ENCODE measurements around the gene TEDC1. TPM values are rescaled to one million over a fixed set of nuclear protein-coding genes. Genes with fewer than 3 reads are reported as not detected.

The TEDC1 gene
- polyA plus RNA-seq, 2 donors = 11.8 to 17.6 TPM

DNA sequence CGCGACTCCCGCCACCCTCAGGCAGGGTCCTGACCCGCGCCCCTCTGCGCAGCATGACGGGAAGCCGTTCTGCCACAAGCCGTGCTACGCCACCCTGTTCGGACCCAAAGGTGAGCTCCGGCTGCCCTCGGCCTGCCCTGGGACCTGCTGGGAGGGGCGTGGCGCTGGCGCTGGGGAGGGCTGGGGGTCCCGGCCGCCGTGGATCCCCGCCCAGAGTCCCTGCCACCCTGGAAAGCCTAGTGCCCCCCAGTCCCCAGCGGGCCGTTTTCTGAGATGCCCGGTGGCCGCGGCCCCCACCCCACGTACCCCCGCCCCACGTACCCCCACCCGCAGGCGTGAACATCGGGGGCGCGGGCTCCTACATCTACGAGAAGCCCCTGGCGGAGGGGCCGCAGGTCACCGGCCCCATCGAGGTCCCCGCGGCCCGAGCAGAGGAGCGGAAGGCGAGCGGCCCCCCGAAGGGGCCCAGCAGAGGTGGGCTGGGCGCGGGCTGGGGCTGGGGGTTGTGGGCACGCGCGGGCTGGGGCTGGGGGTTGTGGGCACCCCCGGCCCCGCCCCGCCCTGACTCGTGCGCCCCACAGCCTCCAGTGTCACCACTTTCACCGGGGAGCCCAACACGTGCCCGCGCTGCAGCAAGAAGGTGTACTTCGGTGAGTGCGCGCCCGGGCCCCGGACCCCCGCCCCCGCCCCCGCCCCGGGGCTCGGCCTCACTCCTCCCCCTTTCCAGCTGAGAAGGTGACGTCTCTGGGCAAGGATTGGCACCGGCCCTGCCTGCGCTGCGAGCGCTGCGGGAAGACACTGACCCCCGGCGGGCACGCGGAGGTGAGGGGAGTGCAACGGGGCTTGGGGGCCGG is 12.4 kb upstream of the TEDC1 start:
- Histone ChIP-seq H3K36me3 (ENCODE audit: control insufficient read depth in 2 of 2, insufficient read depth in 2 of 2, low read length in 1 of 2) (no peaks in the 10 kb centered on the region), H3K4me3 (ENCODE audit: low read depth in 1 of 2, low read length in 2 of 2) (no peak overlapping the region), H3K4me1 (ENCODE audit: control insufficient read depth in 2 of 2, insufficient read depth in 2 of 2, low read length in 1 of 2) (peaks cover 10 to 52% of the 10 kb centered on the region in 2 donors), H3K9me3 (ENCODE audit: control insufficient read depth in 2 of 2, insufficient read depth in 1 of 2, low read depth in 1 of 2, low read length in 1 of 2) (no peaks in the 10 kb centered on the region), H3K27me3 (ENCODE audit: control insufficient read depth in 1 of 2, insufficient read depth in 2 of 2, low read length in 2 of 2) (no peaks in the 10 kb centered on the region), H3K27ac (ENCODE audit: low read depth in 2 of 2, low read length in 1 of 2) (no peak overlapping the region)
- WGBS, 2 donors = 55 to 69% methylated on average over 64 to 81 of the region's 81 CpGs

DNA sequence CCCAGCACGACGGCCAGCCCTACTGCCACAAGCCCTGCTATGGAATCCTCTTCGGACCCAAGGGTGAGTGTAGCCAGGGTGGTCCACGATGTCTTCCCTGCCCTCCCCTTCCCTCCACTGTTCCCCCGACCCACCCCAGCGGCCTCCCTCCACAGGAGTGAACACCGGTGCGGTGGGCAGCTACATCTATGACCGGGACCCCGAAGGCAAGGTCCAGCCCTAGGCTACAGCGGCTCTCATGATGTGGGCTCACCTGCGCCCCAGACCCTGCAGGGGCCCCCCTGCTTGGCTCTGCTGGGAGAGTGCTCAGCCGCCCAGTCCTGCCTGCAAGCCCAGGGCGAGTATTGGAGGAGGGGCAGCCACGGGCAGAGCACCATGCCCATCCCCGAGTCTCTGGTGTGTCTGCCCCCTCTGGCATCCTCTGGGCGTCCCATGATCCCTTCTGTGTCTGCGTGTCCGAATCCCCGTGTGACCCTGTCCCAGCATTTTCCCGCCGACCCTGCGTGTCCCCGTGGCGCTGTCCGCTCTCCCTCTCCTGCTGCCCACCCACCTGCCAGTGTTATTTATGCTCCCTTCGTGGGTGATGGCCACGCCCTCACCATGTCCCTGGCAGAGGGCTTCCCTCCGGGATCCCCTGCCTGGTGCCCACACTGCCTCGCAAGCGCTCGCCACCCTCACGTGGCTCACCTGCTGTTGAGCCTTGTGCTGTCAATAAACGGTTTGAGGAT is 11.5 kb upstream of the TEDC1 start:
- peaks cover 16 to 53% of the 10 kb centered on the region in 2 donors for H3K4me1 ChIP-seq (ENCODE audit: control insufficient read depth in 2 of 2, insufficient read depth in 2 of 2, low read length in 1 of 2)
- H3K27ac ChIP-seq (ENCODE audit: low read depth in 2 of 2, low read length in 1 of 2) = no peak overlapping the region
- no peaks in the 10 kb centered on the region for H3K36me3 ChIP-seq (ENCODE audit: control insufficient read depth in 2 of 2, insufficient read depth in 2 of 2, low read length in 1 of 2)
- no peaks in the 10 kb centered on the region for H3K27me3 ChIP-seq (ENCODE audit: control insufficient read depth in 1 of 2, insufficient read depth in 2 of 2, low read length in 2 of 2)
- WGBS, 2 donors = 62 to 65% methylated on average over 34 of the region's 34 CpGs
- H3K9me3 ChIP-seq (ENCODE audit: control insufficient read depth in 2 of 2, insufficient read depth in 1 of 2, low read depth in 1 of 2, low read length in 1 of 2) = no peaks in the 10 kb centered on the region
- no peak overlapping the region for H3K4me3 ChIP-seq (ENCODE audit: low read depth in 1 of 2, low read length in 2 of 2)

DNA sequence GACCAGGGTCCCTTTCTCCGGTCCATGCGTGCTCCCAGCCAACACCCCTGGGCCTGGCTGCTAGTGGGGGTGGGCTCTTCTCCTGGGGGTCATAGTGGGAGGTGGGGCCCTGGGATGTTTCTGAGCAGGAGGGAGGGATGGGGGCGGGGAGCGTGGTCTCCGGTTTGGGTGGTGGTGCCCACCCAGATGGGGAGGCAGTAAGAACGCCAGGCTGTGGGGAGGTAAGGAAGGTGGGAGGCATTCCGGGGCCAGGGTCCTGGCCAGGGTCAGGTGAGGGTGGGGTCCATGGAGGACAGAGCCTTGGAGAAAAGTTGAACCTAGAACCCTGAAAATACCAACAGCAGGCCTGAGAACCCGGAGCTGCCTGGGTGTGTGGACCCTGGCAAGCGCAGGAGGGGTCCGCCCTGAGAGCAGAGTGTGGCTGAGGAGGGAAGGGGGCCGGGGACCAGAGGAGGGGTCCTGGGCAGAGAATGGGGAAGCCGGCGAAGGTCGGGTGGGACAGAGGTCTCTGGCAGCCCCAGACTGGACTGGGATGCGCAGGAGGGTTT is 10.8 kb upstream of the TEDC1 start:
- Histone ChIP-seq H3K27me3 (ENCODE audit: control insufficient read depth in 1 of 2, insufficient read depth in 2 of 2, low read length in 2 of 2) (no peaks in the 10 kb centered on the region), H3K27ac (ENCODE audit: low read depth in 2 of 2, low read length in 1 of 2) (peak overlapping the region; percentile 94 to 97), H3K36me3 (ENCODE audit: control insufficient read depth in 2 of 2, insufficient read depth in 2 of 2, low read length in 1 of 2) (no peaks in the 10 kb centered on the region), H3K9me3 (ENCODE audit: control insufficient read depth in 2 of 2, insufficient read depth in 1 of 2, low read depth in 1 of 2, low read length in 1 of 2) (no peaks in the 10 kb centered on the region), H3K4me3 (ENCODE audit: low read depth in 1 of 2, low read length in 2 of 2) (no peak overlapping the region), H3K4me1 (ENCODE audit: control insufficient read depth in 2 of 2, insufficient read depth in 2 of 2, low read length in 1 of 2) (peaks cover 16 to 53% of the 10 kb centered on the region in 2 donors)
- 60 to 62% methylated on average over 15 of the region's 15 CpGs for WGBS, 2 donors

DNA sequence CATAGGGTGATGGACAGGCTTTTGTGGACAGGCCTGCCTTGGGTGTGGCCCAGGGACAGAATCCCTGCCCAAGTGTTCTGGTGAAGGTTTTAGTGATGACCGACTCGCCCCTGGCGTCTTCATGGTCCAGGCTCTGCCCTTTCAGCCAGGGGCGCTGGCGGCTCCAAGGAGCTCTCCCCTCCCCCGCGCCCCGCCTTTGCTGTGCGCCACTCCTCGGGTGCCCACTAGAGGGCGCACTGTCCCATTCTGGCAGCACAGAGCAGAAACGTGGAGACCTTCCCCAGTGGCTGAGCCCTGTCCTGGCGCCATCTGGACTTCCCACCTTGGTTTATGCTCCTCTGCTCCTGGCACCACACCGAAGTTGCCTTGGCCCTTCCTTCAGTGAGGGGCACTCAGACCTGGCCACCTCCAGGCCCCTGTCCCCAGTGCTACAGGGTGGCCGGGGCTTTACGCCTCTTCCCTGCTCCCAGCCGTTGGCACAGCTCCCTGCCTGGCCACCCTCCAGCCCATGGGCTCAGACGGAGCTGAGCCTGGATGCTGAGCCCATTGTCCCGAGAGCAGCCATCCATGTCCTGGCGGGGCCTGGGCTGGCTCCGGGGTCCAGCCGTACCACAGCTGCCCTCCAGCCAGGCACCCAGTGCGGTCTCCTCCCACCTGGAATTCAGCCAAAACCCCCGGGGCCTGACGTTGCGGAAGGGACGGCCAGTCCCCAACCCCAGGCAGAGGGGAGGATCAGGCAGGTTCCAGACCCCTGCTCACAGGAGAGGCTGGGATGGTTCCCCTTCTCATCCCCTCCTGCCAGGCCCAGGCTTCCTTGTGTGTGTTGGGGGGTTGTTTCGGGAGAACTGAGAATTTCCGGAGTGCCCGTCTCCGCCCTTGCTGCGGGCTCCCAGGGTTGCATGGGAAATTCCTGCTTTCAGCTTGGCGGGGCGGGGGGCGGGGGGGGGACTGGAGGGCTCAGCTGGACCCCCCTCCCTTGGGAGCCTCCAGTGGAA is 9.9 kb upstream of the TEDC1 start:
- Histone ChIP-seq H3K36me3 (ENCODE audit: control insufficient read depth in 2 of 2, insufficient read depth in 2 of 2, low read length in 1 of 2) (no peaks in the 10 kb centered on the region), H3K4me3 (ENCODE audit: low read depth in 1 of 2, low read length in 2 of 2) (peak overlapping the region; percentile 17 to 20), H3K9me3 (ENCODE audit: control insufficient read depth in 2 of 2, insufficient read depth in 1 of 2, low read depth in 1 of 2, low read length in 1 of 2) (no peaks in the 10 kb centered on the region), H3K27ac (ENCODE audit: low read depth in 2 of 2, low read length in 1 of 2) (peak overlapping the region; percentile 94 to 97), H3K27me3 (ENCODE audit: control insufficient read depth in 1 of 2, insufficient read depth in 2 of 2, low read length in 2 of 2) (no peaks in the 10 kb centered on the region), H3K4me1 (ENCODE audit: control insufficient read depth in 2 of 2, insufficient read depth in 2 of 2, low read length in 1 of 2) (peaks cover 19 to 55% of the 10 kb centered on the region in 2 donors)
- 1% methylated on average over 35 of the region's 35 CpGs for WGBS, 2 donors

DNA sequence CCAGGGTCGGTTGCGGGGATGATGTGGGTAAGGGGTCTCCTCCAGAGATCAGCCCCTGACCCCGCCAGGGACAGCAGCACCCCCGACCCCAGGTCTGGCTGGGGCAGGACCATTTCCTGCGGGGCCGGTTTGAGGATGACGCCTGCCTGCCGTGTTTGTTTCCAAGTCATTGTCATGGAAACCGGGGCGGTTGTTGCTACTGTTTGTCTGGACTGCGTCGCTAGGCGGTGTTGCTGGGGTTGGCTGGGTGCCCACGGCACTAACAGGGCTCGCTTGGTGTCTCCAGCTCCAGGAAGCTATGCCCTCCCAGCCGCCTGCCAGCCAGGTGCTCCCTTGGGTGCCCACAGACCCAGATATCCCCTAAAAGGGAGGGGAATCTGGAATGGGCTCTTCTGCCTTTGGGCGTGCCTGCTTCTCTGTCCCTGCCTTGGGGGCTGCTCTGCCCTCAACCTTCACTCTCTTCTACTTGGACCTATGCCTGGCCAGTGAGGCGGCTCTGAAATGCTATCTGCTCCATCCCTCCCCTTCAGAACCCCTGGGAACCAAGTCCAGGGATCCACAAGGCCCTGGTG is 9.1 kb upstream of the TEDC1 start:
- no peaks in the 10 kb centered on the region for H3K9me3 ChIP-seq (ENCODE audit: control insufficient read depth in 2 of 2, insufficient read depth in 1 of 2, low read depth in 1 of 2, low read length in 1 of 2)
- peak overlapping the region; percentile 94 to 97 for H3K27ac ChIP-seq (ENCODE audit: low read depth in 2 of 2, low read length in 1 of 2)
- no peaks in the 10 kb centered on the region for H3K27me3 ChIP-seq (ENCODE audit: control insufficient read depth in 1 of 2, insufficient read depth in 2 of 2, low read length in 2 of 2)
- H3K4me1 ChIP-seq (ENCODE audit: control insufficient read depth in 2 of 2, insufficient read depth in 2 of 2, low read length in 1 of 2) = peaks cover 11 to 49% of the 10 kb centered on the region in 2 donors
- WGBS, 2 donors = 1 to 2% methylated on average over 18 of the region's 18 CpGs
- peak overlapping the region in 1 of 2 donors; percentile 17 for H3K4me3 ChIP-seq (ENCODE audit: low read depth in 1 of 2, low read length in 2 of 2)
- H3K36me3 ChIP-seq (ENCODE audit: control insufficient read depth in 2 of 2, insufficient read depth in 2 of 2, low read length in 1 of 2) = no peaks in the 10 kb centered on the region

DNA sequence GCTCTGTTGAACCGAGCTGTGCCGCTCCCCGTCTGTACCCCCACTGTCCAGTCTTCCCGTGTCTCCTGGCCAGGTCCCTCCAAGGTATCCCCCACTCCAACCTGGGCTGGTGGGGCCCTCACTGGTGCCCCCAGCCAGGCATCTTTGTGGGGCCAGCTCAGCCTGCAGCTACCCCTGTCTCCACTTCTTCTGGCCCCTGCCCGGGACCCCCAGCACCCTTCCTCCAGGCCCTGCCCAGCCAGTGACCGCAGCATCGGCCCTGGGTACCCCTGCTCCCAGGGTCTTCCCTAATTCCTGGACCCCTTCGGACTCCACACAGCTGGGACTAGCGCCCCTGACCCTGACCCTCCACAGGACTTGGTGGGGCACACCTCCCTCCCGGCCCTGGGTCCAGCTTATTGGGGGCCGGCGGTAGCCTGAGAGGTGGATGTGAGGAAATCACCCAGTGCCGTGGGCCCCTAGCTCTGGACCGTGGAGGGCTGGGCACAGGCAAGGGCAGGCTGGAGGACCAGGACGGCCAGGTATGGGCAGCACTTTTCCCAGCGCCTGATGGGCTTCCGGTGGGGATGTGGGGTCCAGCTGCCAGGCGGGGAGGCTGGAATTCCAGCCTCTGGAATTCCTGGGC is 8.4 kb upstream of the TEDC1 start:
- Histone ChIP-seq H3K36me3 (ENCODE audit: control insufficient read depth in 2 of 2, insufficient read depth in 2 of 2, low read length in 1 of 2) (no peaks in the 10 kb centered on the region), H3K4me3 (ENCODE audit: low read depth in 1 of 2, low read length in 2 of 2) (no peak overlapping the region), H3K4me1 (ENCODE audit: control insufficient read depth in 2 of 2, insufficient read depth in 2 of 2, low read length in 1 of 2) (peaks cover 11 to 45% of the 10 kb centered on the region in 2 donors), H3K9me3 (ENCODE audit: control insufficient read depth in 2 of 2, insufficient read depth in 1 of 2, low read depth in 1 of 2, low read length in 1 of 2) (no peaks in the 10 kb centered on the region), H3K27ac (ENCODE audit: low read depth in 2 of 2, low read length in 1 of 2) (peak overlapping the region; percentile 94 to 97), H3K27me3 (ENCODE audit: control insufficient read depth in 1 of 2, insufficient read depth in 2 of 2, low read length in 2 of 2) (no peaks in the 10 kb centered on the region)
- WGBS, 2 donors = 53 to 61% methylated on average over 18 of the region's 18 CpGs

DNA sequence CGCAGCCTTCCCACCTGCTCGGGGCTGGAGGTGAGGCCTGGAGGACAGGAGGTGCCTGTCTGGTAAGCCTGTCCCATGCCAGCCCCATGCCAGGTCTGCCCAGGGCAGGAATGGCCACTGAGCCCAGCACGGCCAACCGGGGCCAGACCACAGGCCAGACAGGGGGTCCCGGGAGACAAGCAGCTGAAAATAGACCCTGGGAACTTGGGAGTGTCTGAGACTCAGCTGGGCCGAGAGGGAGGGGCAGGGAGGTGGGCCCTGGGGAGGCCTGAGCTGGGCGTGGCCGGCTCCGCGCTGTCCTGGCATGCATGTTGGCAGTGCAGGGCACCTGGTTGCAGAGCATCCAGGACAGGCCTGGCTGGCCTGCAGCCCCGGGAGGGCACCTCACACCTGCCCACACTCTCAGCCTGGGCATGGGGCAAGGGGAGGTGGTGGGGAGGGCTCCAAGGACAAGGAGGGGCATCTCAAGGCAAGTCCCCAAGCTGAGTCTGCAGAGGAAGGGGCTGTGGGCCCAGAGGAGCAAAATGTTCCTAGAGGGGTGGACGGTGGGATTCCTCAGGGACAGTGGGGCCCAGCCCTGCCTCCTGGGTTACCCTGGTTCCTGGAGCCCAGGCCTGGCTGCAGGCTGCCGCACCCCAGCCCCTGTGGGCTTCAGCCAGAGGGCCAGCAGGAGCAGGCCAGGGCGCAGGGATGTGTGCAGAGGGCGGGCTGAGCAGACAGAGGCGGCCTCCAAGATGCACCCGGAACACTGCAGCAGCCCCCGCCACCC is 7.6 kb upstream of the TEDC1 start:
- 31 to 55% methylated on average over 18 of the region's 18 CpGs for WGBS, 2 donors
- Histone ChIP-seq H3K27ac (ENCODE audit: low read depth in 2 of 2, low read length in 1 of 2) (peak overlapping the region; percentile 94 to 97), H3K9me3 (ENCODE audit: control insufficient read depth in 2 of 2, insufficient read depth in 1 of 2, low read depth in 1 of 2, low read length in 1 of 2) (no peaks in the 10 kb centered on the region), H3K4me3 (ENCODE audit: low read depth in 1 of 2, low read length in 2 of 2) (no peak overlapping the region), H3K4me1 (ENCODE audit: control insufficient read depth in 2 of 2, insufficient read depth in 2 of 2, low read length in 1 of 2) (peaks cover 11 to 51% of the 10 kb centered on the region in 2 donors), H3K36me3 (ENCODE audit: control insufficient read depth in 2 of 2, insufficient read depth in 2 of 2, low read length in 1 of 2) (no peaks in the 10 kb centered on the region), H3K27me3 (ENCODE audit: control insufficient read depth in 1 of 2, insufficient read depth in 2 of 2, low read length in 2 of 2) (no peaks in the 10 kb centered on the region)

Measured in esophagus (tissue), 2 donors.